BE2C (cell line): ENCODE measurements around the gene MEGF9.

Experiments
- DNase-seq: peaks from one replicate; pipeline ENCODE4 v3.0.0-alpha.2; 2020
- H3K27me3 ChIP-seq: fragments of 250-450 bp; sonication (Bioruptor Pico); 2 replicates; pipeline ENCODE4 v1.5.1; 2020; ENCODE audit warnings: mild to moderate bottlenecking
- H3K36me3 ChIP-seq: fragments of 250-450 bp; sonication (Bioruptor Pico); 2 replicates; pipeline ENCODE4 v1.5.1; 2020; ENCODE audit warnings: mild to moderate bottlenecking
- H3K4me1 ChIP-seq: fragments of 250-450 bp; sonication (Bioruptor Pico); 2 replicates; pipeline ENCODE4 v1.5.1; 2020
- H3K4me3 ChIP-seq: 2 replicates; pipeline ENCODE4 v1.5.1; 2011; ENCODE audit warnings: low read depth, low read length
- H3K9me3 ChIP-seq: fragments of 250-450 bp; sonication (Bioruptor Pico); 2 replicates; pipeline ENCODE4 v1.5.1; 2020
- TF ChIP-seq, protein P1 (sequence below): IDR thresholded peaks from 2 replicates; pipeline ENCODE4 v1.5.1; 2012; ENCODE audit warnings: mild to moderate bottlenecking, low read depth, low read length

The MEGF9 gene

DNA sequence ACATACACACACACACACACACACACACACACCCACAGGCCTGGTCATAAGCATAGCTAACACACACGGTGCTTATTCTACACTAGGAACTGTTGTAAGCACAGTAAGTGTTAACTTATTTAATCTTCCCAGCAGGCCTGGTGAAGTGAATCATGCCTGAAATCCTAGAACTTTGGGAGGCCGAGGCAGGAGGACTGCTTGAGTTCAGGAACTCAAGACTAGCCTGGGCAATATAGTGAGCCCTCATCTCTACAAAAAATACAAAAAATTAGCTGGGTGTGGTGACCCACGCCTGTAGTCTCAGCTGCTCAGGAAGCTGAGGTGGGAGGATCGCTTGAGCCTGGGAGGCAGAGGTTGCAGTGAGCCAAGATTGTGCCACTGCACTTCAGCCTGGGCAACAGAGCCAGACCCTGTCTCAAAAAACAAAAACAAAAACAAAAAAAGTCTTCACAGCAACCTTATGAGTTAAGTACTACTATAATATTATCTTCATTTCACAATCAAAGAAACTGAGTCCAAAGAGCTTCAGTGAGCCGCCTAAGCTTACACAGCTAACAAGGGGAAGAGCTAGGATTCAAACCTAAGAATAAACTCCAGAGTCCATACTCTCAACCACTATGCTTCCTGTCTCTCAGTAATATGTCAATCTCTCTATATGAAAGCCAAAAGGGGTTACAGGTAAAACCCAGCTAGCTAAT lies 2.3 kb downstream of the MEGF9 start:
- peak overlapping the region; percentile 79; the same call in 1 of the 2 replicates for H3K4me3 ChIP-seq
- H3K27me3 ChIP-seq, result no peaks in the 10 kb centered on the region
- no peak for DNase-seq
- no peaks in the 10 kb centered on the region for H3K9me3 ChIP-seq
- peaks cover 16% of the 10 kb centered on the region for H3K4me1 ChIP-seq
- H3K36me3 ChIP-seq, result no peaks in the 10 kb centered on the region
- TF ChIP-seq, protein P1, sequence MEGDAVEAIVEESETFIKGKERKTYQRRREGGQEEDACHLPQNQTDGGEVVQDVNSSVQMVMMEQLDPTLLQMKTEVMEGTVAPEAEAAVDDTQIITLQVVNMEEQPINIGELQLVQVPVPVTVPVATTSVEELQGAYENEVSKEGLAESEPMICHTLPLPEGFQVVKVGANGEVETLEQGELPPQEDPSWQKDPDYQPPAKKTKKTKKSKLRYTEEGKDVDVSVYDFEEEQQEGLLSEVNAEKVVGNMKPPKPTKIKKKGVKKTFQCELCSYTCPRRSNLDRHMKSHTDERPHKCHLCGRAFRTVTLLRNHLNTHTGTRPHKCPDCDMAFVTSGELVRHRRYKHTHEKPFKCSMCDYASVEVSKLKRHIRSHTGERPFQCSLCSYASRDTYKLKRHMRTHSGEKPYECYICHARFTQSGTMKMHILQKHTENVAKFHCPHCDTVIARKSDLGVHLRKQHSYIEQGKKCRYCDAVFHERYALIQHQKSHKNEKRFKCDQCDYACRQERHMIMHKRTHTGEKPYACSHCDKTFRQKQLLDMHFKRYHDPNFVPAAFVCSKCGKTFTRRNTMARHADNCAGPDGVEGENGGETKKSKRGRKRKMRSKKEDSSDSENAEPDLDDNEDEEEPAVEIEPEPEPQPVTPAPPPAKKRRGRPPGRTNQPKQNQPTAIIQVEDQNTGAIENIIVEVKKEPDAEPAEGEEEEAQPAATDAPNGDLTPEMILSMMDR, result no peak

DNA sequence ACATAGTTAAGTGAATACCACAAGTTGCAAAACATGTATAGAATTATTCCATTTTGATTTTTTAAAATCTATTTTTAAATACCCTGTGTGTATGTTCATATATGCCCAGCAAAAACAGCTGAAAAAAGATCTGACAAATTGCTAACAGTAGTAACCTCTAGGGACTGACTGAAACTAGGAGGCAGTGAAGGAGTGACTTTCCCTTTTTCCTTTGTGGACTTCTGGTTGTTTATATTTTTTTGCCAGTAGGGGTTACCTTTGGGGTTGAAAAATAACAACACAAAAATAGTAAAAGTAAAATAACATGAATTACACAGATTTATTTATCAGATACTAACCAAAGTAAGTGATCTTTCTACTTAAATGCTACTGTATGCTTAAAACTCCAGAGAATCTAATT lies 2.9 kb downstream of the MEGF9 start:
- Histone ChIP-seq H3K4me1 (peaks cover 15% of the 10 kb centered on the region), H3K4me3 (no peak overlapping the region), H3K36me3 (no peaks in the 10 kb centered on the region), H3K27me3 (no peaks in the 10 kb centered on the region), H3K9me3 (no peaks in the 10 kb centered on the region)
- no peak for DNase-seq
- TF ChIP-seq, protein P1, result no peak

DNA sequence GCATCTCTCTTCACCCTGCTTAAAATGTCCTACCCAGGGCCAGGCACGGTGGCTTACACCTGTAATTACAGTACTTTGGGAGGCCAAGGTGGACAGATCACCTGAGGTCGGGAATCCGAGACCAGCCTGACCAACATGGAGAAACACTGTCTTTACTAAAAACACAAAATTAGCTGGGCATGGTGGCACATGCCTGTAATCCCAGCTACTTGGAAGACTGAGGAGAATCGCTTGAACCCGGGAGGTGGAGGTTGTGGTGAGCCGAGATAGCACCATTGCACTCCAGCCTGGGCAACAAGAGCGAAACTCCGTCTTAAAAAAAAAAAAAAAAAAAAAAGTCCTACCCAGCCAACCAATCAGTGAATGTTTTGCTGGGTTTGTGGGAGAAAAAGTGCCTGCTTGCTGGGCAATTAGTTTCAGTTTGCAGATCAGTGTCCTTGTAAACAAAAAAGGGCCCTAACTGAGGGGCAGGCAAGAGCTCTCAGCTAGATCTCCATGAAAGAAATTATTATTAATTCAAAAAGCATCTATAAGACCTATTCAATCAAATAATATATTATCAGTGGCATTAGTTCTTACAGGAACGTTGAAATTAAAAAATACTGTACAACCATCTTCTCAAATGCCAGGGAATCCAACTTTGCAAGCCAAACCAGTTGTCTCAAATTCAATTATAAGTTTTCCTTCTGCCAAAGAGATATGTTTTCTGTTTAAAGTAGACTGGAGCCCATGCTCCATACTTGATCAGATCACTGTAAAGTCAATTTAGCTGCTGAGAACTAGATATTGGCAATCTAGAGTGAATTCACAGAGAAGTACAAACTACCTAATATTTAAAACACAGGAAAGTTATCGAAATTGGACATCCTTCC lies 3.9 kb downstream of the MEGF9 start:
- DNase-seq, result no peak
- Histone ChIP-seq H3K4me1 (peaks cover 9% of the 10 kb centered on the region), H3K4me3 (peak overlapping the region; percentile 19; the same call in 1 of the 2 replicates), H3K27me3 (no peaks in the 10 kb centered on the region), H3K9me3 (no peaks in the 10 kb centered on the region), H3K36me3 (no peaks in the 10 kb centered on the region)
- TF ChIP-seq, protein P1, result no peak

DNA sequence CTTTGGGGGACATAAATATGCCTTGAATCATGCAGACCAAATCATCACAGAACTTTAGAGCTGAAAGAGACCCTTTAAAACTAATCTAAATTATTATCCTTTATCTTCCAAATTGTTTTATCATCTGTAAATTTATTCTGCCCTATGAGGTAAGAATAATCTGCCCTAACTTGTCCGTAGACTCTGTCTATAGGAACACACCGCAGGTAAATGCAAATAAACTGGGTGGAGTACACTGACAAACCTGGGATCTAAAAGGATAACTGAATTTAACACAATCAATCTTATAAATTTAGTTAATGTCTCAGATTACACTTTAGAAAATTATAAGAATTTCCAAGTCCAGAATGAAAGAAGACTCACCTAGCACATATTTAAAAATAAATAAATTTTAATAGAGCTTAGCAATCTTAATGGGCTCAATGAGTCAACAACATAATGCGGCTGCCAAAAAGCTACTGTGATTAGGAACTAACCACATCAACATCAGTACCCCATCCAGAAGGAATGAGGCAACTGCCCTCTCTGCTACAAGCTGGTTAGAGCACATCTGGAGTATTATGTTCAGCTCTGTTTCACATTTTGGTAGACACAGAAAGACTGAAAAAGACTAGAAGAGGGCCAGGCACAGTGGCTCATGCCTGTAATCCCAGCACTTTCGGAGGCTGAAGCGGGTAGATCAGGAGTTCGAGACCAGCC lies 5.6 kb downstream of the MEGF9 start:
- no peak for DNase-seq
- Histone ChIP-seq H3K9me3 (no peaks in the 10 kb centered on the region), H3K4me1 (peaks cover 4% of the 10 kb centered on the region; the same call in 1 of the 2 replicates), H3K36me3 (no peaks in the 10 kb centered on the region), H3K27me3 (no peaks in the 10 kb centered on the region), H3K4me3 (no peak overlapping the region)
- TF ChIP-seq, protein P1, result no peak

DNA sequence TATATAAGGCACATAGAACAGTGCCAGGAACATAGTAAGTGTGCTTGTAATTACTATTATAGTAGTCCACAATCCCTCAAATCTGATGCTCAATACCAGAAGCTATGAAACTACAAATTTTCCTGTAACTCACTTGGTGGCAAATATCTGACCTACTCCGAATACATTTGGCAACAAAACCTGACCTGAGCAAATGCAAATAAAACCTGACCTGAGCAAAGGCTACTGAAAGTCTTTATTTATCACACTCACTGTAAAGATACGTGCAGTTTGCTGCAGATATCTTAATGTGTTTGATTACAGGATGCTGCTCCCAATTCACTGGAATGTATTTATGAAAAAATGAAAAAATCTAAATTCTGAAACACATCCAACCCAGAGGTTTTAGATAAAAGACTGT lies 7.1 kb downstream of the MEGF9 start:
- no peak for DNase-seq
- Histone ChIP-seq H3K27me3 (no peaks in the 10 kb centered on the region), H3K4me3 (no peak overlapping the region), H3K36me3 (no peaks in the 10 kb centered on the region), H3K9me3 (no peaks in the 10 kb centered on the region), H3K4me1 (peaks cover 4% of the 10 kb centered on the region; the same call in 1 of the 2 replicates)
- TF ChIP-seq, protein P1, result no peak
